ENCODE measurements around the gene GPRIN2.

The GPRIN2 gene

GRCh38 chr10:46526682-46527038 lies 29.8 kb downstream of the GPRIN2 start:
- H3K4me3 ChIP-seq (ENCODE audit: low read depth, low read length) = no peak overlapping the region
- no peak for TF ChIP-seq CTCF (IDR thresholded peaks at IDR 0.05; ENCODE audit: borderline replicate concordance, insufficient read depth, low read depth, low read length)

GRCh38 chr10:46525824-46526681 lies 30.4 kb downstream of the GPRIN2 start:
- no peak for TF ChIP-seq CTCF (IDR thresholded peaks at IDR 0.05; ENCODE audit: borderline replicate concordance, insufficient read depth, low read depth, low read length)

GRCh38 chr10:46525177-46525823 lies 31.2 kb downstream of the GPRIN2 start:
- no peak for TF ChIP-seq CTCF (IDR thresholded peaks at IDR 0.05; ENCODE audit: borderline replicate concordance, insufficient read depth, low read depth, low read length)
- no peak overlapping the region for H3K4me3 ChIP-seq (ENCODE audit: low read depth, low read length)

More at GRCh38 chr10:46525824-46526681, 30.4 kb downstream of the GPRIN2 start:
- H3K4me3 ChIP-seq (ENCODE audit: low read depth, low read length) = no peak overlapping the region

GRCh38 chr10:46524472-46525176 lies 31.8 kb downstream of the GPRIN2 start:
- H3K4me3 ChIP-seq (ENCODE audit: low read depth, low read length) = no peak overlapping the region

GRCh38 chr10:46523962-46524471 lies 32.4 kb downstream of the GPRIN2 start:
- TF ChIP-seq CTCF (IDR thresholded peaks at IDR 0.05; ENCODE audit: borderline replicate concordance, insufficient read depth, low read depth, low read length) = no peak
- H3K4me3 ChIP-seq (ENCODE audit: low read depth, low read length) = no peak overlapping the region

More at GRCh38 chr10:46524472-46525176, 31.8 kb downstream of the GPRIN2 start:
- TF ChIP-seq CTCF (IDR thresholded peaks at IDR 0.05; ENCODE audit: borderline replicate concordance, insufficient read depth, low read depth, low read length) = no peak

GRCh38 chr10:46523119-46523961 lies 33.1 kb downstream of the GPRIN2 start:
- TF ChIP-seq CTCF (IDR thresholded peaks at IDR 0.05; ENCODE audit: borderline replicate concordance, insufficient read depth, low read depth, low read length) = no peak
- H3K4me3 ChIP-seq (ENCODE audit: low read depth, low read length) = no peak overlapping the region

All from GM12875 (cell line).